ENCODE measurements around the gene MYH16.

MYH16 gene

GRCh38 chr7:99359465-99360154 is 87.0 kb downstream of the MYH16 start:
- Mint-ChIP-seq H3K27ac (no peak overlapping the region), H3K36me3 (ENCODE audit: low read depth) (peaks cover 61% of the 10 kb centered on the region), H3K9me3 (no peaks in the 10 kb centered on the region), H3K4me1 (no peaks in the 10 kb centered on the region), H3K4me3 (no peak overlapping the region), H3K27me3 (ENCODE audit: low read depth) (no peaks in the 10 kb centered on the region)
- no peak for TF ChIP-seq CTCF (IDR thresholded peaks at IDR 0.05; ENCODE audit: unreplicated experiment in 3 of 3)

All from nephron (organoid).